ENCODE data around the gene PNRC2.
A peak's percentile ranks its signal among the peaks of the same experiment; 100 is the strongest.

The PNRC2 gene

DNA sequence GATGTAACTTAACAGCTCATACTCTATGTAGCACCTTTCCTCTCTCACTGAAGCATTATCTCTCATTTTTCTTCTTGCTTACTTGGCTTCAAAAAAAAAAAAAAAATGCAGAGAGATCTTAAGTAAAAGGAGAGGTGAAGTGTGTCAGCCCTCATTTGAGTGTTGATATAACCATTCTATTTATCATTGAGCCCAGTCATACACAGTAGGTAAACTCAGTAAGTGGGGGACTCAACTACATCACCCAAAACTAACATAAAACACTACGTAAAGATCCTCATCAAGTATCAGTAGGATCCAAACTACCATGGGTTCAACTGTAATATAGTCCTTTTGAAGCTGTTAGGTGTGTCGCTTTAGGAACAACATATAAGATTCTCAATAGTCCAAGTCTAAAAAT lies 8.2 kb downstream of the PNRC2 start:
- Histone ChIP-seq H3K27ac (ENCODE audit: low read depth, low read length) (no peak overlapping the region), H3K79me2 (ENCODE audit: insufficient read depth, low read length) (peaks cover 44% of the 10 kb centered on the region), H3K9ac (ENCODE audit: low read length) (no peak overlapping the region), H3K36me3 (ENCODE audit: low read length) (peaks cover 69% of the 10 kb centered on the region), H3K27me3 (ENCODE audit: low read length) (no peaks in the 10 kb centered on the region), H3F3A (ENCODE audit: insufficient read depth) (peaks cover 90% of the 10 kb centered on the region), H2AFZ (ENCODE audit: low read depth, low read length, severe bottlenecking) (no peak overlapping the region), H4K20me1 (ENCODE audit: low read depth, low read length) (peaks cover 50% of the 10 kb centered on the region), H3K9me2 (replicated peaks; ENCODE audit: insufficient read depth, low read length) (no peaks in the 10 kb centered on the region), H3K4me3 (ENCODE audit: insufficient read depth, low read length, poor library complexity, severe bottlenecking) (no peak overlapping the region), H3K9me3 (ENCODE audit: insufficient read depth, low read length) (no peaks in the 10 kb centered on the region), H3K4me2 (ENCODE audit: low read depth, low read length, poor library complexity, severe bottlenecking) (no peak overlapping the region)
- TF ChIP-seq, protein P1, sequence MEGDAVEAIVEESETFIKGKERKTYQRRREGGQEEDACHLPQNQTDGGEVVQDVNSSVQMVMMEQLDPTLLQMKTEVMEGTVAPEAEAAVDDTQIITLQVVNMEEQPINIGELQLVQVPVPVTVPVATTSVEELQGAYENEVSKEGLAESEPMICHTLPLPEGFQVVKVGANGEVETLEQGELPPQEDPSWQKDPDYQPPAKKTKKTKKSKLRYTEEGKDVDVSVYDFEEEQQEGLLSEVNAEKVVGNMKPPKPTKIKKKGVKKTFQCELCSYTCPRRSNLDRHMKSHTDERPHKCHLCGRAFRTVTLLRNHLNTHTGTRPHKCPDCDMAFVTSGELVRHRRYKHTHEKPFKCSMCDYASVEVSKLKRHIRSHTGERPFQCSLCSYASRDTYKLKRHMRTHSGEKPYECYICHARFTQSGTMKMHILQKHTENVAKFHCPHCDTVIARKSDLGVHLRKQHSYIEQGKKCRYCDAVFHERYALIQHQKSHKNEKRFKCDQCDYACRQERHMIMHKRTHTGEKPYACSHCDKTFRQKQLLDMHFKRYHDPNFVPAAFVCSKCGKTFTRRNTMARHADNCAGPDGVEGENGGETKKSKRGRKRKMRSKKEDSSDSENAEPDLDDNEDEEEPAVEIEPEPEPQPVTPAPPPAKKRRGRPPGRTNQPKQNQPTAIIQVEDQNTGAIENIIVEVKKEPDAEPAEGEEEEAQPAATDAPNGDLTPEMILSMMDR (IDR thresholded peaks at IDR 0.05; ENCODE audit: insufficient read depth, low read length, poor library complexity, severe bottlenecking), result no peak

DNA sequence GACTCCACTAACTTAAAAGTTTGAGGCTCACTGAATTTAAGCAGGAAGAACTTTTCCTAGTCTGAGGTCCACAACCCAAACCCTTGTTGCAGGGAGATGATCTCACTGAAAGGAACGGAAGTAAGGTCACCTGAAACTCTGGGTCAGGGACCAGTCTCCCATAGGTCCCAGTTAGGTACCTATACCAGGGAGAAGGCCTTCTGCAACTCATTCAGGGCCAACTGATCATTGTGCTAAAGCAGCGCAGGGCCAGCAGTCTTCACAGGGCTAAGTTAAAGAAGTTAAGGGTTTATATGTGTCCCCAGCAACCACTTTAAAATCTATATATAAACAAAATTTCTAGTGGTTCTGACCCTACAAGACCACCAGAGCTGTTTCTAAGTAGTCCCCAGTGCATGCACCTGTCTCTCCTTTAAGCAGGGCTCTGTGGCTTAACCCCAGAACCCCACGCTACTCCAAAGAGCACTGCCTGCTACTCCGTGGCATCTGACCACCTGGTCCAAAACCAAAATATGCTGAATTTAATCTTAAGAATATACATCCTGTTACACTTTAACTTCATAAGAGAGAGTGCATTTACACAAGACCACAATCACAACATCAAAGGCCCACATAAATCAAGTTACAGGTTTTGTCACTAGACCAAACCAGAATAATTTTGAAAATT lies 17.7 kb downstream of the PNRC2 start:
- Histone ChIP-seq H3F3A (ENCODE audit: insufficient read depth) (peaks cover 68% of the 10 kb centered on the region), H3K27ac (ENCODE audit: low read depth, low read length) (peak overlapping the region; percentile 97), H3K4me2 (ENCODE audit: low read depth, low read length, poor library complexity, severe bottlenecking) (peak overlapping the region; percentile 95), H3K9me3 (ENCODE audit: insufficient read depth, low read length) (no peaks in the 10 kb centered on the region), H3K9me2 (replicated peaks; ENCODE audit: insufficient read depth, low read length) (no peaks in the 10 kb centered on the region), H3K79me2 (ENCODE audit: insufficient read depth, low read length) (peaks cover 78% of the 10 kb centered on the region), H3K9ac (ENCODE audit: low read length) (peak overlapping the region; percentile 99), H3K36me3 (ENCODE audit: low read length) (peaks cover 56% of the 10 kb centered on the region), H4K20me1 (ENCODE audit: low read depth, low read length) (peaks cover 35% of the 10 kb centered on the region), H2AFZ (ENCODE audit: low read depth, low read length, severe bottlenecking) (no peak overlapping the region), H3K4me3 (ENCODE audit: insufficient read depth, low read length, poor library complexity, severe bottlenecking) (peak overlapping the region; percentile 99), H3K27me3 (ENCODE audit: low read length) (no peaks in the 10 kb centered on the region)
- TF ChIP-seq EZH2phosphoT487 (conservative IDR thresholded peaks at IDR 0.05; ENCODE audit: low read length), result no peak
- TF ChIP-seq, protein P1 (IDR thresholded peaks at IDR 0.05; ENCODE audit: insufficient read depth, low read length, poor library complexity, severe bottlenecking), result no peak

DNA sequence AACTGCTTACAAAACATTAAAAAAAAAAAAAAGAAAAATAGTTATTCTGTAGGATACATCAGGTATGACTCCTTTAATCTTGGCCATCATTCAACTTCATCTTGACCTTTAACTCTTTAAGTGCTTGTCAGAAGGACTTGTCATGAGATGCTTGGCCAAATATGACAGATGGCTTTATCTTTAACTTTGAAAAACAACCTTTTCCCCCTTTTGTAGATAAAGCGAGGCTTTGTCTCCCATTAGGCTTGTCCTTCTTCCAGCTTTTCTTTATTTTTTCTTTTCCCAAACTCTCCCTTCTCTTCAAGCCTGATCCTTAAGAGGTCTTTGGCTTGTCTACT lies 18.2 kb downstream of the PNRC2 start:
- no peaks in the 10 kb centered on the region for H3K9me2 ChIP-seq (replicated peaks; ENCODE audit: insufficient read depth, low read length)
- H4K20me1 ChIP-seq (ENCODE audit: low read depth, low read length), result peaks cover 35% of the 10 kb centered on the region
- H3K4me2 ChIP-seq (ENCODE audit: low read depth, low read length, poor library complexity, severe bottlenecking), result peak overlapping the region; percentile 95
- H3F3A ChIP-seq (ENCODE audit: insufficient read depth), result peaks cover 70% of the 10 kb centered on the region
- peak overlapping the region; percentile 97 for H3K27ac ChIP-seq (ENCODE audit: low read depth, low read length)
- H3K9ac ChIP-seq (ENCODE audit: low read length), result peak overlapping the region; percentile 99
- TF ChIP-seq, protein P1 (IDR thresholded peaks at IDR 0.05; ENCODE audit: insufficient read depth, low read length, poor library complexity, severe bottlenecking), result no peak
- no peak for TF ChIP-seq EZH2phosphoT487 (conservative IDR thresholded peaks at IDR 0.05; ENCODE audit: low read length)
- peaks cover 73% of the 10 kb centered on the region for H3K79me2 ChIP-seq (ENCODE audit: insufficient read depth, low read length)
- no peaks in the 10 kb centered on the region for H3K27me3 ChIP-seq (ENCODE audit: low read length)
- H2AFZ ChIP-seq (ENCODE audit: low read depth, low read length, severe bottlenecking), result no peak overlapping the region
- peaks cover 56% of the 10 kb centered on the region for H3K36me3 ChIP-seq (ENCODE audit: low read length)
- H3K9me3 ChIP-seq (ENCODE audit: insufficient read depth, low read length), result no peaks in the 10 kb centered on the region
- H3K4me3 ChIP-seq (ENCODE audit: insufficient read depth, low read length, poor library complexity, severe bottlenecking), result peak overlapping the region; percentile 99

Measured in SU-DHL-6 (cell line).